GM12873 (cell line): ENCODE results near the gene H2AZ1.
A peak's percentile ranks its signal among the peaks of the same experiment; 100 is the strongest.

Experiments
- CTCF ChIP-seq: IDR thresholded peaks from 2 replicates; pipeline ENCODE4 v1.5.1; 2012; ENCODE audit warnings: low read depth, mild to moderate bottlenecking, moderate library complexity, low read length, control low read depth; ENCODE audit not compliant: insufficient read depth; ENCODE audit errors: missing control alignments

H2AZ1 gene

GRCh38 chr4:99950913-99951254 lies 809 bp upstream of the H2AZ1 start:
- TF ChIP-seq CTCF: no peak

- peak; percentile 92 for TF ChIP-seq CTCF
Measured at GRCh38 chr4:99949034-99949998, 759 bp downstream of the H2AZ1 start.

- no peak for TF ChIP-seq CTCF
Measured at GRCh38 chr4:99947608-99948007, 2.5 kb downstream of the H2AZ1 start.

GRCh38 chr4:99947190-99947578 lies 2.9 kb downstream of the H2AZ1 start:
- TF ChIP-seq CTCF: no peak

- no peak for TF ChIP-seq CTCF
Measured at GRCh38 chr4:99946356-99947189, 3.5 kb downstream of the H2AZ1 start, which contains the start of gene DNAJB14. Gene DNAJB14, minus strand, starts transcription at chr4:99946618. Its CDS starts 47 bp downstream, at chr4:99946571.

- TF ChIP-seq CTCF: peak; percentile 5
Measured at GRCh38 chr4:99945718-99946355, 4.2 kb downstream of the H2AZ1 start.
